Prostate gland (tissue), 2 donors: ENCODE results near the gene RABL2B.

Source experiments
- CTCF ChIP-seq, 4 experiments: fragments of 200-600 bp in 2 of 4; fragments of 450-650 bp in 2 of 4; sonication (generic) in 2 of 4; IDR thresholded peaks; 1 replicate in 3 of 4; 2 replicates in 1 of 4; pipeline ENCODE4 v1.5.1; 2016 to 2019; ENCODE audit warnings: antibody characterized with exemption in 4 of 4, mild to moderate bottlenecking in 2 of 4, moderate library complexity in 2 of 4
- POLR2A ChIP-seq: fragments of 450-650 bp; IDR thresholded peaks from one replicate; pipeline ENCODE4 v1.6.1; 2016; ENCODE audit warnings: antibody characterized with exemption, mild to moderate bottlenecking
- POLR2AphosphoS5 ChIP-seq: sonication (generic); formaldehyde crosslinking; IDR thresholded peaks from one replicate; pipeline ENCODE4 v1.6.1; 2017; ENCODE audit warnings: antibody characterized with exemption

- TF ChIP-seq CTCF (IDR thresholded peaks at IDR 0.05) (no peak), POLR2AphosphoS5 (no peak), POLR2A (no peak)
Measured at GRCh38 chr22:50739894-50740293, 43.5 kb downstream of the RABL2B start.
